Stimulated activated CD4-positive, alpha-beta T cell treated with anti-CD3 and anti-CD28 coated beads, Interleukin-1b, Interleukin-23, amount 100 ng/mL, for 24 hours (primary cell): ENCODE results near the gene STX1A.

ENCODE experiments used
- DNase-seq, 4 experiments: peaks; one replicate each; pipeline ENCODE4 v3.0.0-alpha.2; 2020; ENCODE audit warnings: low read depth in 4 of 4, low spot score in 1 of 4

STX1A gene

DNA sequence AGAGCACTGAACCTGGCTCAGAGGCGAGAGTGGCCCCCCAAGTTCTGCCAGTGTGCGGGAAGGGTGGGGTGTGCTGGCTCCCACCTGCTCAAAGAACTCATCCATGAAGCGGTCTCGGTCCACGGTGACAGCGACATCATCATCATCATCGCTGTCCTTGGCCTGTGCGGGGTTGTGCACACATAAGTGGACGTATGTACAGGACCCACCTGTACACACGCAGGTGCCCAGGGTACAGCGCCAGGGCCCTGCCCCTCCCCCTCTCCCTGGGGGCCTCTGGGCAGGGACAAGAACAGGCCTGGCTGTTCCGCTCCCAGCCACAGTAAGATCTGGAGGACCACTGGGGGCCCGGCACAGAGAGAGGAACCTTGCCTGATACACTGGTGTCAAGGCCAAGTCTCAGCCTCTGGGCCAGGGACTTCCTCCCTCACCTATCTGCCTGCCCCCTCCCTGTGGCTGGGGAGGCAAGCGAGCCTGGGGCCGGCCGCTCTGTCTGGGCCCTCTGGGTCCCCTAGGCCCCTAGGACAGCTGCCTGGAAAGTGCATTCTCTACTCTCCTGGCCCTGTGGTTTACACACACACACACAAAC, 10.4 kb downstream of the STX1A start:
- no peak for DNase-seq

- DNase-seq = no peak
These were observed 12.3 kb downstream of the STX1A start for GRCh38 chr7:73707045-73707631.

GRCh38 chr7:73706126-73707044, 13.1 kb downstream of the STX1A start:
- DNase-seq = peak in 2 of 4 experiments; percentile 36 to 44

- no peak for DNase-seq
These were observed 13.9 kb downstream of the STX1A start for GRCh38 chr7:73705551-73705920.

DNA sequence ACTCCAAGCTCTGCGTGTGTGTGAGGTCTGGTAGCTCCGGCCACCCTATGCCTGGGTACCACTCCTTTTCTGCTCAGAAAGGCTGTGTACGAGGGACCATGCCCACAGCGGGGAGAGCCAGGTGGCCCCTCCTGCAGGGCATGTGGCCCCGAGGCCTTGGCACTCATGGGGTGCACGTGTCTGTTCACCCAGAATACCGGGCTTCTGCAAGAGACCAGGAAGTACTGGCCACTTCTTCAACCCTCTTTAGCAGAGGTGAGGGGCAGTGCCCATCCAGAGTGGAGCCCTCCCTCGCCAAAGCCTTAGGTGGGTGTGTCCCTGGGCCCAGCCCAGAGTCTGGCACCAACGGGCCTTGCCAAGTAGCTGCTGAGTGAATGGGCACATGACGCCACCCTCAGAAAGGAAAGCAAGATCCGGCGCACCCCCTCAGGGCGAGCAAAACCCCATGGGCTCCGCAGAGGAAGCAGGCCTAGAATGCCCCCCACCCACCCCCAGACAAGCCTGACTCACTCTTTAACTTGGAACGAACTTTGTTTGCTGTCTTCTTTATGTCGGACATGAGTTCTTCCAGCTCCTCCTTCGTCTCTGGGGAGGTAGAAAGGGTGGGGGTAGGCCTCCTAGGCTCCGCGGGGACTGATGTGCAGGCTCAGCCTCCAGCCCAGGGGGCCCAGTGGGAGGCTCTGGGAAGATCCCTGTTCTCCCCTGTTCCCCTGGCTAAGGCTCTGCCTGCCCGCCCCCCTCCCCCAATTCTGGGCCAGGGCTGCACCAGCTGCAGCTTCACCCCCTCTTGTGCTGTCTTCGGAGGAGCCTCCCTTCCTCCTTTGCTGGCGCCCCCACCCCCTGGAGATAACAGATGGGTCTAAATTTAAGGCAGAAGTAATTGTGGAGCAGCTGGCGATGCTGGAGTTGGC, 14.6 kb downstream of the STX1A start:
- no peak for DNase-seq

GRCh38 chr7:73703757-73704639, 15.5 kb downstream of the STX1A start:
- peak in 1 of 4 experiments; percentile 39 for DNase-seq

- no peak for DNase-seq
These were observed 16.2 kb downstream of the STX1A start for GRCh38 chr7:73703225-73703624.

- DNase-seq = no peak
These were observed 16.8 kb downstream of the STX1A start for GRCh38 chr7:73702665-73703064.

DNA sequence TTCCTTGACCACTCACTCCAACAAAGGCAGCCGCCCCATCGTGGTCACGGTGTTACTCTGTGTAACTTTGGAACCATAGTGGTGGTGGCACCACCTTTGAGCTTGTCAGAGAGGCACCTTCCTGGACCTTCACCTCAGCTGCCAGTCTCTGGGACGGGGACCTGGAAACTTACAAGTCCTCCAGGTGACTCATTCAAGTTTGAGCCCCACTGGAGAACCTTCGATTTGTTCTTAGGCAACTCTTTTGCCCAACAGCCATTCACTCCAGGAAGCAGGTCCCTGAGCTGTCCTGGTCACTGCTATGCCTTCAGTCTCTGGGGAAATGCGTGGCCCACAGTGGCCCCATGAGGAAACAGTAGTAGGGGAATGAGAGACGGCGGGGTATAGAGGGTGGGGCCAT, 17.2 kb downstream of the STX1A start:
- DNase-seq = no peak

GRCh38 chr7:73701357-73701995, 18.0 kb downstream of the STX1A start:
- DNase-seq = peak in 1 of 4 experiments; percentile 14

- DNase-seq = no peak
These were observed 18.8 kb downstream of the STX1A start for GRCh38 chr7:73700581-73701134.

DNA sequence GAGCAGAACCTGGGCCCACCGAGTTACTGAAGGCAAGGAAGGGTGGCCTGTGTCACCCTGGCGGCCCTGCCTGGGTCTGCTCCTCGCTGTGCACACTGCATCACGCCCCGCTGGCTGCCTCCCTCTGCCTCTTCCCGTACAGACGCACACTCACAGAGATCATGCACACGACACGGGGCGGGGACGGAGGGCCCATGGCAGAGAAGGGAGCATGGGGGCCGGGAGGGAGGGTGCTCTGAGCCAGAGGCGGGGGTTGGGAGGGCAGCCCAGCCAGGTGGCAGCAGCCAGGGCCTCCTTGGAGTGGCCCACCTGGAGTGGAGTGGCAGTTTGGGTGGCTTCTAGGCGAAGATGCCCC, 19.4 kb downstream of the STX1A start:
- DNase-seq = no peak

GRCh38 chr7:73699370-73700068, 19.9 kb downstream of the STX1A start:
- DNase-seq = no peak

DNA sequence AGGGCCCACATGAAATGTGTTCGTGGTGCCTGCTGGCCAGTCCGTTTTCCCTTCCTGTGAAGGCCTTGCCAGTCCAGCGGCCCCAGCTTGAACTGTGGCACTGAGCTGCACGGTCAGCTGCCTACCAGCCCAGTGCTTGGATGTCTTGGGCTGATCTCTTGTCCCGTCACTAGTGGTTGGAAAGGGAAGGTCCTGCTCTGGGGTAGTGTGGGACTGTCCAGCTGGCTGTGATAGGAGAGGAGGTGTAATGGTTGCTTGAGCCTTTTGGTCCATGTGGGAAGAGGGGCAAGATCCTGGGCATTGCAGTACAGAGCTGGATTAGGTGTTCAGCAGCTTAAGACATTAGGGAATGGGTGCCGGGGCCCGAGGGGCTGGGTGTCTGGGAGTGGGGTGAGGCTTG, 21.1 kb downstream of the STX1A start:
- no peak for DNase-seq

GRCh38 chr7:73696372-73696771, 23.1 kb downstream of the STX1A start:
- DNase-seq = no peak

DNA sequence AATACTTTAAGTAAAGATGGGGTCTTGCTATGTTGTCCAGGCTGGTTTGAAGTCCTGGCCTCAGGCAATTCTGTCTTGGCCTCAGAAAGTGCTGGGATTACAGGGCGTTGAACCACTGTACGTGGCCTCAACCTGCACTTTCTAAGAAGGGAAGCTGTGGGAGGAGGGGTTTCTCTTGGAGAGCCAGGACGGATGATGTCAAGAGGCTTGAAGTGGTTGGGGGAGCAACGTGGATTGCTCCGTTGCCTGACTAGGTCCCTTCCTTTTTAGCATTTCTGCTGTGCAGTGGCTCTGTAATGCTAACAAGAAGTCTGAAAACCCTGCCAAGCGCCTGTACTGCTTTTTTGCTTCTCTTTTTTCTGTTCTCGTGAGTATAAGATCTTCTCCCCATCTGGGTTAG, 28.8 kb downstream of the STX1A start:
- no peak for DNase-seq

DNA sequence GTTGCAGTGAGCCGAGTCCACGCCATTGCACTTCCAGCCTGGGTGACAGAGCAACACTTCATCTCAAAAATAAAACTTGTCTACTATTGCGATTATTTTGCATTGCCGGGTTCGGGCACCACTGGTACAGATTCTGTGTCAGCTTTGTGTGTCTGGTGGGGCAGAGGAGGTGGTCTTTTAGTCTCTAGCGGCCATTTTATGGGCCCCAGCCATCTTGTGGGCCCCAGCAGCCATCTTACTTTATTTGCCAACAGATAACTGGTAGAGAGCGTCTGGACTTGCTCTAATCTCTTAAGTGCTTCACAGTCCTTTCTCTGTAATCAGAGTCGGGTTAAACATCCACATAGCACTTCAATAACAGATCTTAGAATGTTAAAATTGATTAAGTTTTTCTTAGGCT, 31.2 kb downstream of the STX1A start:
- DNase-seq = no peak

- no peak for DNase-seq
These were observed 34.2 kb downstream of the STX1A start for GRCh38 chr7:73685311-73685710.
